Stimulated activated CD4-positive, alpha-beta T cell treated with anti-CD3 and anti-CD28 coated beads, Interleukin-4, amount 100 ng/mL, for 1 hour (primary cell): ENCODE data around the gene SH3TC1.

Experiments
- DNase-seq: peaks from one replicate; pipeline ENCODE4 v3.0.0-alpha.2; 2020

Gene SH3TC1

DNA sequence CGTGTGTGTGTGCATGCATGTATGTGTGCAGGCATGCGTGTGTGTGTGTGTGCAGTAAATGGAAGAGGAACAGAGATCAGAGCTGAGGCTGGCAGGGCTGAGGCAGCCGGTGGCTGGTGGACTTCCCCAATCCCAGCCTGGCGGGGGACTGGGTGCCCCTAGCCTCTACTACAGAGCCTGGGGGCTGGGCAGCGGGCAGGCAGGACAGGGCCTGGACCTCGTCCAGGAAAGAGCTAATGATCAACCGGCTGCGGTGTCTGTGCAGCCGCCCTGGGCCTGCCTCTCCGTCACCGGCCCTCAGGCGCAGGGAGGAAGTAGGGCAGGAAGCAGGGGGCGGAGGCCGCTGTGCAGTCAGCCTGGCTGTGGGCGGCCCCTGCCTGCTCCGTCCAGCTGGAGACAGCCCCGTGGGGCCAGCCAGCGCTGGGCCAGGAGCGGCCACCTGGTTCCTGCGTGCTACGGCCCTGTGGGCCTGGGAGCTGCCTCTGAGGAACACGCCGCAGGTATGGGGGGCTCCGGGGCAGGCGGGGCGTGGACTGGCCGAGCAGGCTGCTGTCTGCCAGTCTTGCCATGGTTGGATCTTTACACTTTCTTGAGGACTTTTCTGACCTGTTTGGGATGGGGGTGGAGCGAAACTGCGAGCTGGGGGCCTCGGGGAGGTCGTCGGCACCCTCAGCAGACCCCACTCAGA is at the start of gene SH3TC1:
Gene SH3TC1, plus strand, starts transcription at position 385 of the 688 bp plus-strand sequence. CDS start 5,905 bp downstream, outside the sequence.
- peak; percentile 52 for DNase-seq

DNA sequence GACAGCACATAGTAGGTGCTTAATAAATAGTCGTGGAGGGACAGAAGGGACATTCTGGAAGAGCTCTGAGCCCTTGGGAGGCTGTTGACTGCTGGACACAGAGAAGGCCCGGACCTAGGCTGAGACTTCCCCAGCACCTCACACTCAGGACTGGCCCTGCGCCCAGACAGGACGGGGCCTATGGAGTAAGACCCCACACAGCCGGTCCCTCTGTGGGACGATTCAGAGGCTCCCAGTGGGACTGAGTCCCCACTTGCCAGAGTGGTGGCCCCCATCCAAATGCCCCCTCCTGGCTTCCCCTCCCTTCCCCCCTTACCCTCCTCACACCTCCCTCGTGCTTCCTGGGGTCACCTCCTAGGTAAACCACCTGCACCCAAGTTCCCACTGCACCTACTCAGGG is 49.4 kb upstream of the SH3TC1 start:
- DNase-seq, result no peak

DNA sequence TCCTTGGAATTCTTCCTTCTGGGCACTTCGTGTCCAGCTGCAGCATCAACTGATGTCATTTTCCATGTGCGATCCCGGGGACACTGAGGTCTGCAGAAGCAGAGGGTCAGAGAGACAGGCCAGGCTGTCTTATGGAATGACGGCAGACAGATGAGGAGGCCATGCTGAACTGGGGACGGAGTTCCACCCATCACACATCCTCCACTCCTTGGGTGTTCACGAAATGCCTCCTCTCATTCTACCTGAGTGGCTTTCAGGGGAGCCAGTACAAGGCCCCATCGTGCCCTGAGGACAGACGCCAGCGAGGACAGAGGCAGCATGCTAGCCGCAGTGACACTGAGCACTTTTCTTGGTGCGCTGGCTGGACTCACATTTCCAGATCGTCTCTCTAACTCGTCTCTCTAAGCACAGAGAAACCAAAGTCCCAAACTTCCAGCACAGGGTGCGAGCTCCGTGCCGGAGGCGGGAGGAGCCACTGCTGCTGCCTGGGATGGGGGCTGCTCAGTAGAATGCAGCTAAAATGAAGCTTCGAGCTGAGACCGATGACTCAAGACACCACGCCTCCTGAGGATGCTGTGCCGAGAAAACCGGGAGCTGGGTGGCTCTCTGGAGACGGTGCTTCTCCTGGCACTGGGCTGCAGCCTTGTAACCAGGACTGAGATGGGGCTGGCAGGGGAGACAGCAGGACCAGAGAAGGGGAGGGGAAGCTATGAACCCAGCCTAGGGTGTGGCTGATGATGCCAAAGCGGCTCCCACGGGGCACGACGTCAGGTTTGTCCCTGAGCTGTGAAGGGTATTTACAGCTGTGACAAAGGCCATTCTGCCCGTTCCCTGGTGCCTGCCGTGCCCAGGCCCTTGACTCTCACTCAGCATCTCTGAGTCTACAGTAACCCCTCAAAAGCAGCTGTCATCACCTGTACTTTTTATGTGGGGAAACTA is 48.7 kb upstream of the SH3TC1 start:
- DNase-seq, result no peak

DNA sequence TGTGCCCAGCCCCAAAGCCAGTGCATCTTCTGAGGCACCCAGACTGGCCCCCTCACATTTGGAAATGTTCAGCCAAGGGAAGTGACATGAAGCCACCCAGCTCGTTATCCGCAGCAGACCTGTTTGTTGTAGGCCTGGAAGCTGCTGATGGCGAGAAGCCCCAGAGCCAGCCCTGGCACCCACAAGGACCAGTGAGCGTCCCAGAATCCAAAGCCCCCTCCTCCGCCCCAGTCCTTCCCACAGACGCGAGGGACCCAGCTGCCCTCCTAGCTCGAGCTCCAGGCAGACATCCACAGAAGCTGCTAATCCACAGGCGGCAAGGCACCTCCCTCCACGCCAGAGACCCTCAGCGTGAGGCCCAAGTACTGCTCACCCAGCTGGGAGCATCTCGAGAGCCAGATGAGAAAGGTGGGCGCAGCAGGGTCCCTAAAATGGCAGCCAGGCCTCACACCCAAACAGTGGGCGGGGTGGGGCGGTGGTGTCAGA is 47.9 kb upstream of the SH3TC1 start:
- no peak for DNase-seq

DNA sequence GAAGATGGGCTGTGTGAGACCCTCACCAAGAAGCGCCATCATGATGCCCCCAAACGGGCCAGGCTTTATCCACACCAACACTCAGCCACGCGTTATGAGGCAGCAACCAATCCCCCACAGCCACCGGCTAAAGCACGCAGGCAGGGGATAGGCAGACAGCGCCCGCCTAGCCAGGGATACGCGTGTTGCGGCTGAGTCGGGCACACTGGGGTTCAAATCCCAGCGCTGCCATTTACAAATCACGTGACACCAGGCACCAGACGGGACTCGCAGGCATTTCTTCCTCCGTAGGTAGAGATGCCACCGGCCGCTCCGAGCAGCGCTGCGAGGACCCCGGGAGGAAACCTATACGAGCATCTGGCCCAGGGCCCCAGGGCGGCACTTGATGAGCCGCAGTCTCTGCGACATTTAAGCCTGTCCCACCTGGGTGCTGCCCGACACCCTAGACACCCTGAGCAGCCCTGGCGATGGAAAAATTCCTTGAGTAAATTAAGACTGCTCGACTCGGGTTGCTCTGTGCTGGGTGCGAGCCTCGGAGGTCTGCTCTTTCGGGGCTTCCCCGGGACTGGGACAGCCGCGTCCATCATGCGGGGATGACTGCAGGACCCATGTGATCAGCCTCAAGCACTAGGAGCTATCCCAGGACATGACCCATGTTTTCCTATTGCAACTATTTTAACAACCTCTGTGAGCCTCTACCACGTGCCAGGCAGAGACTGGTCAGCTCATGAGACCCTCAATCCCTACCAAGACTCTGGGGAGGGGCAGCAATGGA is 46.8 kb upstream of the SH3TC1 start:
- no peak for DNase-seq

DNA sequence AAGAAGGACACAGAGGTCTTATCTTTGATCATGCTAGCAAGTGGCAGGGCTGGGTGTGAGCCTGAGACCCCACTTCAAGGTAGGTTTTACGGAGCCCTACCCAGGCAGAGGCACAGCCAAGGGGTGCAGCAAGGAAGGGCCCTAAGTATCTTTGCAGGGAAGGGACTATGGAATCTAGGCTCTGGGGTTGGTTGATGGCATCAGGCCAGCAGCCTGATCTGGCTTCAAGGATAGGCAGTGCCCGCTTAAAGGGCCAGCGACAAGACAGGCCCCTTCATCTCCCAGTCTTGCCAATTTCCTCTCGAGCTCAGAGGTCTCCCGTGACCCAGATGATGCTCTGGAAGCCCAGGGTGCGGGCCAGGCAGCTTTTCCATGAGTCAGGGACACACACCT is 46.2 kb upstream of the SH3TC1 start:
- no peak for DNase-seq

DNA sequence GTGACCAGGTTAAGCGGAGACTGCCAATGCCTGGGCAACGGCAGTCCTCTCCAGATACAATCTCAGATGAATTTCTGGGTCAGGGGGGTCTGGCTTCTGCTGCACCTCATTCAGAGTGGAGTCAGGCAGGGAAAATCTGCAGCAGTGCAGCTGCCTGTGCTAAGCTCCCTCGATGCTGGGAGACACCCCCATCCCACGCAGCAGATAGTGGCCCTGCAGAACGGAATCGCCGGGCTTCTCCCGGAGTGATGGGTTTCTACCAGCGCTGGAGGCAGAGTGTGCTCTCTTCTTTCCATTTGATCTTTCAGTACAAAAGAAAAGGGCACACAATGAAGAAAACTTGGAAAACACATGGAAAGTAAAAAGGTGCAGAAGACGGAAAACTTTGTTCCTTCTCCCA is 45.6 kb upstream of the SH3TC1 start:
- DNase-seq, result no peak

DNA sequence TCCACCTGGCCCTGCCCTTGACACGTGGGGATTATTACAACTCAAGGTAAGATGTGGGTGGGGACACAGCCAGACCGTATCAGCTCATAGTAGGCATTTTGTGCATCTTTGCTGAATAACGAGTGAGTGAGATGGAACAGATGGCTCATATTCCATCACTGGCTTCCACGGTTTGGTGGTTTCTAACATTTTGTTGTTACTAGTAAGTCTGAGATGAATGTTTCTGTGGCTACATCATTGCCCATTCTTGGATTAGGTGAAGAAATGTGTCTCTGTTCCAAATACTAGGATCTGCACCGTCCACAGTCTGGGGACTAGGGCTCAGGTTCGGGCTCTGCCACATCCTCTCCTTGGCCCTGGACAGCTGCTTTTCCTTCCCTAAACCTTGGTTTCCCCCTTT is 44.0 kb upstream of the SH3TC1 start:
- no peak for DNase-seq

DNA sequence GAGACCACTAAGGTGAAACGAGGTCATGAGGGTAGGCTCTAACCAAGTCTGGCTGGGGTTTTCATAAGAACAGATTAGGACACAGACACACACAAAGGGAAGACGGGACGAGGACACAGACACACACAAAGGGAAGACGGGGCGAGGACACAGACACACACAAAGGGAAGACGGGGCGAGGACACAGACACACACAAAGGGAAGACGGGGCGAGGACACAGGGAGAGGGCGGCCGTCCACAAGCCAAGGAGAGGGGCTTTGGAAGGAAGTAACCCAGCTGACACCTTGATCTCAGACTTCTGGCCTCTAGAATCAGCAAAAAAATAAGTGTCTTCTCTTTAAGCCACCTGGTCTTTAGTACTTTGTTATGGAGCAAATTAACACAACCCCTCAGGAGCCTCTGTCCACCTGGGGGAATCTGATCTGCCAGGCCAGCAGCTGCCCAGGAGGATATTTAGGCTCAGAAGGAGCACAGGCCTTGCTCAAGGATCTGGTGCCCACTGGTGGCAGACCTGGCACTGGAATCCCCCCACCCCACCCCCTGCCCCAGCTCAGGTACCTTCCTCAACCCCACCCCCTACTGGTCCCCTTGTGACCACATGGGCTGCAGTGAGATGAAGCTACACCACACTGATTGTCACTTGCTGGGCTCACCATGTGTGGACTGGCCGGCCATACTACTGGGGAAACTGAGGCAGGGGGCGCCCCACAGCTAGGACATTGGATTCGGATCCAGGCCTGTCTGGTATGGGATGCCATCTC is 43.2 kb upstream of the SH3TC1 start:
- DNase-seq, result no peak

DNA sequence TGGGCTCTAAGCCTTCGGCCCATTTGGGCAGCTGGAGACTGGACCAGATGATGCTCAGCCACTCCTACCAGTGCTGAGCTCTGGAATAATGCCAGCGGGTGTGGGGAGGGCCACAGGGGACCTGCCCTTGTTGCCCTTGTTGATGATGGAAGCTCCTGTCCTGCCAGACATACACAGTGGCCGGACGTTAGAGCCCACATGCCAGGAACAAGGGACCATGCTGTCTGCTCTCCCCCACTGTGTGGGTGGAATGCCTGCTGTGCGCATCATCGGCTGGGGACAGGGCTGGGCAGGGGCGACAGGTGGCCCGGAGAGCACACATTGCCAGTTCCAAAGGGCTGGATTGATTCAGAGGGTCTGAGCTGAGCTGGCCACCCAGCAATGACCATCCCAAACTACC is 42.5 kb upstream of the SH3TC1 start:
- no peak for DNase-seq

DNA sequence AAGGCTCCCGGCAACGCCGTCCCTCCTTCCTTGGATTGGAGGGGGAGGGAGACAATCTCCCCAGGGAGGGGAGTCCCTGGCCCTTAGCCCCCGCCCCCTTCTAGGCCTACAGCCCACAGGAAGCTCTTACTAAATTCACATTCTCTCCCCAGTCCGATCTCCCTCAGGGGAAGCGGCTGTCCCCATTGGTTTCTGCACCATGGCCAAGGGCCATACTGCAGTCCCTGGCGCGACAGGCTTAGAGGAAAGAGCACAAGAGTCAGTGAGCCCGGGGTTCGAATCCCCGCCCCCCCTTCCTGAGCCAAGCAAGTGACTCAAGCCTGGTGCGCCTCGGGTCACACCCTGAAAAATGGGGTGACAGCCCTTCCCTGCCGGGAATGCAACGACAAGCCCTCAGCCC is 41.6 kb upstream of the SH3TC1 start:
- DNase-seq, result no peak

DNA sequence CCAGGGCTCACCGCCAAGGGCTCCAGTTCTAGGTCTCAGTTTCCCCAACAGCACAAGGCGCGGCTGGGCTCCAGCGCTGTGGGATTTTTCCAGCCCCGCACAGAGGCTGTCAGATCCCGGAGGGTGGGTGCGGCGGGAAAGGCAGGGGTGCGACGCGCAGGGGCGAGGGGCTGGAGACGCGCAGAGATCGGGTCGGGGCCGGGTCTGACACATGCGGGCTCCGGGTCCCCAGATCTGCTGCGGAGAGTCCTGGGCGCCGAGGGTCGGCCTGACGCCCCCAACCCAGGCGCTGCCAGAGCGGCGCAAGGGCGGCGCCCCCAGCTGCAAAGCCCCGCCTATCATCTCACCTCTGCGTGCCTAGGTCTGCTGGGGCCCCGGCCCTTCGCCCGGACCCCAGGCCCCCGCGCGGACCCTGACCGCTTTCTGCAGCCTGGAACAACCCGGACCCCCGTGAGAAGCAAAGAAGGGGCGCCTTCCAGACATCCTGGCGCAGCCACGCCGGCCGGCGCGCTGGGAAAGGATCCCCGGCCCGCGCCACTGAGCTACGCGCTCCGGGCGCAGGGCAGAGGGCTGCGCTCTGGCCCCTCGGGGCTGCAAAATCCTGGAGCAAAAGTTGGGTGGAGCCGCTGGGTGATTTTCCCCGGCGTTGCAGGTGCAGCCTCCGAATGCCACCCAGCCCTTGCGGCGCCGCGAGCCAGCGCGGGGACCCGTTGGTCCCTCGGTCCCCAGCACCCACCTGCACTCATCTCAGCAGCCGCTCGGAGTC is 41.0 kb upstream of the SH3TC1 start:
- DNase-seq, result no peak

DNA sequence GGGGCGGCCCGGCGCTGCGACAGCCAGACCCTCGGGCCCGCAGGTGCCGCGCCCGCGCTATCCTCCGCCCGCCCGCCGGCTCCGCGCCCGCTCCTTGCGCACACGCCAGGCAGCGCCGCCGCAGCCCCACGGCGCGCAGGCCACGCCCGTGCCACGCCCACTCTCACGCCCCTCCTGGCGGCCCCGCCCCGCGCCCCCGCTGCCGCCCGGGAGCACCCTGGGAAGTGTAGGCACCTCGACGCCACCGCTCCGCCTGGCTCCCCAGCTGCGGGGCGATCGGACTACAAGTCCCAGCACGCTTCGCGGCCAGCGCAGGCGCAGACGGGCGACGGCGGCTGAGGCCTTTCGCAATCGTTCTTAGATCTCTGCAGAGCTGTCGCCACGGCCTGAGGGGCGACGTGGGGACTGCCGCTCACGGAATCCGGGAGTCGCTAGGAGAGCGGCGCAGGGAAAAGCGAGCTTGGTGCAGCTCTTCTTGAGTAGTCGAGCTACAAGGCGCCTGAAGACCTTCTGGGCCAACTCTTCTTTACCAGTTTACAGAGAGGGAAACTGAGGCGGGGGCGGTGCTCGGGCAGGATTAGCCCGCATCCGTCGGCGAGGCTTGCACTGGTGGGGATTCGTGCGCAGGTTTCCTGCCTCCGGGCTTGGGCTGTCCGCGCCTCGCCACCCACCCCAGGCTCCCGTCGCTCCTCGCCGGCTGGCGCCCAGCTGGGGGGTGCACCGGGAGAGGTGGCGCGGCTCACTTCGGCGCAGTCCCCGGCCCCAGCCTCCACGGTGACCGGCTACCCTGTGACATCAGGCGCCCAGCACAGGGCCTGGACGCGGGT is 40.2 kb upstream of the SH3TC1 start, which contains the start of gene ABLIM2:
Gene ABLIM2, minus strand, starts transcription at position 104 of the 827 bp plus-strand sequence. CDS start 124 bp downstream, outside the sequence.
- DNase-seq, result peak; percentile 98

DNA sequence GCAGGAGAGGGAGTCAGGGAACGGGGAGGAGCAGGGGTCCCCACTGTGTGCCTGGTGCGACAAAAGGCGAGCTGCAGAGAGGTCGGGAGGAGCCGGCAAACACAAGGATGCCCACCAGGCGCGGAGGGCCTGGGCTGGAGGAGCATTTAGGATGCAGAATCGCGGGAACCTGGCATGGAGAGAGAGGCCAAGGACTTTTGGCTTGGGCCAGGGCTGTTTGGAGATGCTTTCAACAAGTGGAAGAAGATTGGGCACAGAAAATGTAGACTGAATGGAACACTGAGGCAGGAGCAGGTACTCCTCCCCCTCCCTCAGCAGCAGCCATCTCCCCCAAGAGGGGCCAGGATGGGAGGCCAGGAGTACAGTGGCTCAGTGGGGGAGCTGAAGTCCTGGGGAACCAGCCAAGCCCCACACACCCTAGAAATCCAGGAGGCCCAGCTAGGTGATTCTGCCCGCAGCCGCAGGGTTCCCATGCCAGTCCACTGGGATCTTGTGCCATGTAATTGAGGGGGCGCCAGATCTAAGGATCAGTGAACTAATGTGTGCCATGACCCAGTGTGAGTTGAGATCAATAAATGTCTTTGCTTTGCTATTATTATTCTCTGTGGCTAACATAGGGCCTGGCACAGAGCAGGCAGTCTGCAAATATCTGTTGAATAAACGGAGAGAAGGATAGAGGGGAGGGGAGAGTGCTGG is 39.4 kb upstream of the SH3TC1 start:
- DNase-seq, result no peak

DNA sequence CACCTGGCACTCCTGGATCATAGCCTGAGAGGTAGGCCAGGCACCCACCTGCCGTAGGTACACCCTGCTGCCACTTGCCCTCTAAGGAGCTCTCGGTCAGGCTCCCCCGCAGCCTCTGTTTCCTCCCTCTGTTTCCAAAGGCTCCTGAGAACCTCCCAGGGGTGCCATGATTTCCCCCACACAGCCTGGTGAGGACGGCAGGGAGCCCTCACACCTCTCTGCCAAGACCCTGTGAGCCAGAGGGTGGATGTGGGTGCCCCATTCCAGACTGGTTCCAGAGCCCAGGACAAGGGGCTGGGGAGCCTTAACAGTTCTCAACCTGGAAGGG is 38.9 kb upstream of the SH3TC1 start:
- DNase-seq, result no peak

DNA sequence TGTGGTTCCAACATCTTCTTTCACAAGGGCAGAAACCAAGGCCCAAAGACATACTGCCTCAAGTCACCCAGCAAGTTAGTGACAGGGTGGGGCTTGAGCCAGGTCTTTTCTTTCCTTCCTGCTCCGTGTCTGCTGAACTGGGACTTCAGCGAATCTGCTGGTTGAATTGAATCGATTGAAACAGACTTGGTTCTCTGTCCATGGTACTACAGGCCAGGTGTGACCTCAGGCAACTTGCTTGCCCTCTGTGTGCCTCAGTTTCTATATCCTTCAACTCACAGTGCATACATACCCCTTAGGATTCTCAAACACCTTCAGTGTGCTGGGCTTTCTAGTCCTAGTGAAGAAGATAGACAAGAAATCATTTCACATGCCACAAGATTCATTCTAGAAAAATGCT is 38.5 kb upstream of the SH3TC1 start:
- no peak for DNase-seq

DNA sequence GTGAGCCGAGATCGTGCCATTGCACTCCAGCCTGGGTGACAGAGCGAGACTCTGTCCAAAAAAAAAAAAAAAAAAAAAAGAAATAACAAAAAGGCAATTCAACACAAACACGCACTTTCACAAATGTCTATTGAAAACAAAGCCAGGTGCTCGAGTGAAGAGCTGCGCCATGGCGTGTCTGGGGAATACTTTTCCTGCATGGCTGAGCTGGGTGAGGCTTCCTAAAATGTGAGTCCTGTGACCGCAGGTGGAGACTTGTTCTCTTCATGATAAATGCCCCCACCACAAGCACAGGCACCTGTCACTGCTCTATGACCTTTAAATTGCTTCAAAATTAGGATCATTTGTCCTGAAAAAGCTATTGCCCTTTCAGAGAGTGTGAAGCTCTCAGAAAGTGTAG is 36.5 kb upstream of the SH3TC1 start:
- DNase-seq, result no peak

DNA sequence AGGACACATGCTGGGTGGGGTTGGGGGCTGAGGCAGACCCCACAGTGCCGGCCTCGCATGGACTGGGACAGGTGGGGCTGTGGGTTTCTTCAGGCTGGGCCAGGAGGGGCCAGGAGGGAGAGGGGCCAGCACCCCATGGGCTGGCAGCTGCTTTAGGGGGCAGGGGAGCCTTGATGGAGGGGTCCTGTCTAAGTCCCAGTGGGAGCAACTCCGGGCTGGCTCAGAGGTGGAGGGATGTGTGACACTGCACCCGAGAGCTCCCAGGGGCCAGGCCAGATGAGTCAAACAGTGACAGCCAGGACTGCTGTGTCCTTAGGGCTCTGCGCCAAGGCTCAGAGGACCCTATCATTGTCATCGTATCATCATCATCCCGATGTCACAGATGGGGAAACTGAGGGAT is 36.1 kb upstream of the SH3TC1 start:
- no peak for DNase-seq

DNA sequence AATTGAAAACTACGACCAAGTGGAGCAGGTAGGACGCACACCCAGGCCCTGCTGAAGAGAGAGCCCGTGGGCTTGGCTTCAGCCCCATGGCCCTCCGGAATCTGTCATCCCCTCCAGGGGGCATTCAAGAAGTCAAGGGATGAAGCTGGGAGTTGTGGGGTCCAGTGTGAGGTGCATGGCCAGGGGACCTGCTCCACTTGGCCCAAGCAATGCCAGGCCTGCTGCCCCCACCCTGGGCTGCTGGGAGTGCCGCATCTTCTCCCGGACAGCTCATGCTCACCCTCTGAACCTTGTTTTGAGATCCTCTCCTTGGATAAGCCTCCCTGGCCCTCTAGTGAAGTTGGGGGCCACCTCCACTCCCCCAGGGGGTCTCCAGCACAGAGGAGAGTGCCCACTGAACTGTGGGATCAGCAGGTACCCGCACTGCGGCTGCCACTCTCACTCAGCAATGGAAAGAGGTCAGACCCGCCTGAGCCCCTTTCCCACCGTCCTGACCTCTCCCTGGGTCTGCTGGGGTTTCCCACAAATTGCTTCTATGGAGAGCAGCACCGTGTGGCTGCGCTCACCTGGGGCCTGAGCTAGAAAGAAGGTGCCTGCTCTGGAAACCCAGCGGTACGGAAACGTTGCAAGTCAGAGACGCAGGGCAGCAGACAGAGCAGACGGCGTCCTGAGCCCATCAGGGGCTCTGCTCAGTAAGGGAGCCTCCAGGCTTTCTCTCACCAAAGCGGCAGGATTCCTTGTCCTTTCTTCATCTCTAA is 35.5 kb upstream of the SH3TC1 start:
- no peak for DNase-seq
